H7 (cell line): ENCODE results near the gene CALCOCO1. TPM values are rescaled to one million over a fixed set of nuclear protein-coding genes. Genes with fewer than 3 reads are reported as not detected.
"Not testable (repeated sequence)": the region's sequence is repeated elsewhere in the genome, so short reads cannot be mapped to it uniquely, and the experiment has no call there.

Experiments used
- DNase-seq: peaks from one replicate; pipeline ENCODE4 v3.0.0; 2012
- H3K27me3 ChIP-seq: 2 replicates; pipeline ENCODE4 v1.6.0; 2011; ENCODE audit warnings: mild to moderate bottlenecking, low read length; ENCODE audit not compliant: control insufficient read depth, insufficient read depth
- H3K36me3 ChIP-seq: replicated peaks from 2 replicates; pipeline ENCODE4 v1.5.1; 2011; ENCODE audit warnings: low read length; ENCODE audit not compliant: control insufficient read depth, insufficient read depth
- H3K4me3 ChIP-seq: 2 replicates; pipeline ENCODE4 v1.5.1; 2011; ENCODE audit warnings: low read depth, mild to moderate bottlenecking, control low read depth, low read length, moderate library complexity; ENCODE audit not compliant: insufficient read depth
- total RNA-seq: library from RNA; depleted of rRNA; stranded (reverse); fragments of >200 nt; shearing (Covaris generic); gene quantifications from 2 replicates; pipeline ENCODE4 v1.2.3, GENCODE V29; 2014

CALCOCO1 gene
- total RNA-seq, 1 experiment from 2014 or later, result 17.3 TPM

DNA sequence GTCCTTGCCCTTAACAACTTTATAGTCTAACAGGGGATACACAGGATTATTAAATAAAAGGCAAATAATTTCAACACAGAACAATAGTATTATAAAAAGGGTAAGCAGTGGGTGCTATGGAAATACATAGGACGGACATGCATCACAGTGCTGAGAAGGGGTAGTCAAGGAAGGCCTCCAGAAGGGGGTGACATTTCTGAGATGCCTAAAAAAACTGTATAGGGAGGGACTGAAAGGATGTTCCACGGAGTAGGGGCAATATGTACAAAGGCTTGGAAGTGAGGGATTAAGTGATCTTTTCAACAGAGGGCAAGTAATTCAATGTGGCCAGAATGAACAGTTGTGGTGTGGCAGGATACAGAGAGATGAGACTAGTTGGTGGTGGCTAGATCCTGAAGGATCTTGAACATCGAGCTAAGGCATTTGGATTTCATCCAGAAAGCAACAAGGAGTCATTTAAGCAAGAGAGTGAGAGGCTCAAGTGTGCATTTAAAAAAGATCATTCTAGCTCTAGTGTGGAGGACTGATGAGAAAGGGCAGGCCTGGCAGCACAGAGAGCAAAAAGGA, 42.5 kb downstream of the CALCOCO1 start:
- no peak for DNase-seq
- no peaks in the 10 kb centered on the region; the same call in 1 of the 2 replicates for H3K27me3 ChIP-seq
- no peaks in the 10 kb centered on the region for H3K36me3 ChIP-seq
- no peak overlapping the region for H3K4me3 ChIP-seq

DNA sequence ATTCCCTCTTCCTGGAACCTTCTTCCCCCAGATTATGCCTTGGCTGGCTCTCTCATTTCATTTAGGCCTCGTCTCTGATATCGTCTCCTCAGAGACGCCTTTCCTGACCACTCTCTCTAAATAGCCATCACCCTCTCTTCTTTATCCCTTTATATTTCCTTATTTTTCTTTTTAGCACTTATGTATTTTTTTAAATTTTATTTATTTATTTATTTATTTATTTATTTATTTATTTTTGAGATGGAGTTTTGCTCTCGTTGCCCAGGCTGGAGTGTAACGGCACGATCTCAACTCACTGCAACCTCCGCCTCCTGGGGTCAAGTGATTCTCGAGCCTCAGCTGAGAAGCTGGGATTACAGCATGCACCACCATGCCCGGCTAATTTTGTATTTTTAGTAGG, 43.3 kb downstream of the CALCOCO1 start:
- Histone ChIP-seq H3K36me3 (no peaks in the 10 kb centered on the region), H3K27me3 (no peaks in the 10 kb centered on the region; the same call in 1 of the 2 replicates), H3K4me3 (no peak overlapping the region)
- no peak for DNase-seq

DNA sequence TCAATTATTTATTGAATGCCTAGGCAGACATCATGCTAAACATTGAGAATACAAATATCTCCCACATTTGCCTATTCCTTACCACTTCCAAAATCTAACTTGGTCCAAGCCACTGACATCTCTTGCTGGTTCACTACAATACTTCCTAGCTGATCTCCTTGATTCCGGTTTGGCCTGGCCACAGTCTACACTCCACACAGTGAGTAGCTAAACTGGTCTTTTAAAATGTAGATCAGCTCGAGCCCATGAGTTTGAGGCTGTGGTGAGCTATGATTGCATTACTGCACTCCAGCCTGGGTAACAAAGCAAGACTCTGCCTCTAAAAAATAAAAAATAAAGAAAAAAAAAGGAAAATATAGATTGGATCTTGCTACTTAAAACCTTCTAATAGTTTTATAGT, 43.8 kb downstream of the CALCOCO1 start:
- Histone ChIP-seq H3K27me3 (no peaks in the 10 kb centered on the region; the same call in 1 of the 2 replicates), H3K36me3 (no peaks in the 10 kb centered on the region), H3K4me3 (no peak overlapping the region)
- no peak for DNase-seq

DNA sequence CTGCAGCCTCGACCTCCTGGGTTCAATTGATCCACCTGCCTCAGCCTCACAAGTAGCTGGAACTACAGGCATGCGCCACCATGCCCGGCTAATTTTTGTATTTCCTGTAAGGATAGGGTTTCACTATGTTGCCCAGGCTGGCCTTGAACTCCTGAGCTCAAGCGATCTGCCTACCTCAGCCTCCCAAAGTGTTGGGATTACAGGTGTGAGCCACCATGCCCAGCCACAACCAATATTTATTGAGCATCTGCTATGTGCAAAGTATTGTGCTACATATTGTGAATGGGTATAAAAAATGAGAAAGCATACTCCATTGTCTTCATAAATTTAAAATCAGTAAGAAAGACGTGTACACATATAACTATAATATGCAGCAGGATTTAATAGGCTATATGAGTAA, 47.2 kb downstream of the CALCOCO1 start:
- DNase-seq, H3K36me3 ChIP-seq, H3K4me3 ChIP-seq, H3K27me3 ChIP-seq: not testable (repeated sequence)

- Histone ChIP-seq H3K36me3 (peaks cover 5% of the 10 kb centered on the region), H3K4me3 (peak overlapping the region; percentile 87), H3K27me3 (no peaks in the 10 kb centered on the region)
- DNase-seq, result no peak
These were observed 49.5 kb downstream of the CALCOCO1 start for GRCh38 chr12:53677800-53678148.

DNA sequence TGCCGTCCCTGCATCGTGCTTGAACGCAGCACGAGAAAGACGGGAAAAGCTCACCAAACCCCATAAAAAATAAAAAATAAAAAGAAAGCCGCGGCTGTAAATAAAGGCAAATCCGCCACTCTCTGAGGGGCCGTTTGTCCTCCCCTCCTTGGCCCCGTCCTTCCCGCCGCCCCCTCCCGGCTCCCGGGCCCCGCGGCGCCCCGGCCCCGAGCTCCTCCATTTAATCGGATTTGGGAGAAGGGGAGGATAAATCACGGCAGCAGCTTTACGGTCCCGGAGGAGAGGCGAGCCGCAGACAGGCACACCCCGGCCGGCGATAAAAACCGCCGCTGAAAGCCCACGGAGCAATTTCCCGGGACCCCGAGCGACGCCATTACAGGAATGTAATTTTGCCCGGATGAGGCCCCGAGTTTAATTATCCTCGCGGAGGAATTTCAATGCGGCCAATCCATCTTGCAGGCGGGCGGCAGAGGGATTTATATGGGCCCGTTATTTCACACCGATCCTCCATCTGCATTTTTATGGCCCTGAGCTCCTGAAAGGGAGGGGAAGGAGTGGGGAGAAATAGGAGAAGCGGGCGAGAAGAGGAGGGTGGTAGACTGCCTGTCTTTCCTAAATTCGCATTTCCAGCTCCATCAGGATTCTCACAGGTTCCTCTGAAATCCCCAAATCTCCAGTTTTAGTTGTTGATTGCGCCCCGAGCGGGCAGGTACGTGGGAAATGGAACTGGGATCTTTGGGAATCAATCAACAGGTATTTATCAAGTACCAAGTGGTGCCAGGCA, 50.0 kb downstream of the CALCOCO1 start:
- no peaks in the 10 kb centered on the region for H3K27me3 ChIP-seq
- peak overlapping the region; percentile 87 for H3K4me3 ChIP-seq
- DNase-seq, result peak; percentile 73
- H3K36me3 ChIP-seq, result peaks cover 9% of the 10 kb centered on the region

DNA sequence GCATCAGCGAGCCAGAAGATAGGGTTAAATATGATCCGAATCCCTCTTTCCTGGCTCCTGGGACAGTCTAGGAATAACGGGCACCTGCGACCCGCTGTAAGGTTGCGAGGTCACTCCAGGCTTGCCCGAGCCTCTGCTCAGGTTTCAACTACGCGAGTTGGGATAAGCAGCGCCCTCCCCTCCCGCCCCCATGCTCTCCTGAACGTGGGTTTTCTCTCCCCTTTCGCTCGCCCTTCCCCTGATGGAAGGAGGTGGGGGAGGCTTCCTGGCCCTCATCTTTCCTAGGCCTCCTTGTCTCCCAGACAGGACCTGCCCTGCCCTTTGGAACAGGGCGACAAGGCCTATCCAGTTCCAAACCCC, 50.6 kb downstream of the CALCOCO1 start:
- H3K4me3 ChIP-seq, result peak overlapping the region; percentile 87
- no peaks in the 10 kb centered on the region for H3K27me3 ChIP-seq
- H3K36me3 ChIP-seq, result peaks cover 11% of the 10 kb centered on the region
- peak; percentile 73 for DNase-seq

GRCh38 chr12:53675701-53676607, 51.3 kb downstream of the CALCOCO1 start, which contains the start of gene ATP5MC2:
ATP5MC2 (minus strand) TSS chr12:53676083; CDS start chr12:53672614, 3,469 bp downstream.
- Histone ChIP-seq H3K27me3 (no peaks in the 10 kb centered on the region), H3K4me3 (peak within 1 kb of the TSS; percentile 87), H3K36me3 (peaks cover 16% of the 10 kb centered on the region)
- peak; percentile 94 for DNase-seq

DNA sequence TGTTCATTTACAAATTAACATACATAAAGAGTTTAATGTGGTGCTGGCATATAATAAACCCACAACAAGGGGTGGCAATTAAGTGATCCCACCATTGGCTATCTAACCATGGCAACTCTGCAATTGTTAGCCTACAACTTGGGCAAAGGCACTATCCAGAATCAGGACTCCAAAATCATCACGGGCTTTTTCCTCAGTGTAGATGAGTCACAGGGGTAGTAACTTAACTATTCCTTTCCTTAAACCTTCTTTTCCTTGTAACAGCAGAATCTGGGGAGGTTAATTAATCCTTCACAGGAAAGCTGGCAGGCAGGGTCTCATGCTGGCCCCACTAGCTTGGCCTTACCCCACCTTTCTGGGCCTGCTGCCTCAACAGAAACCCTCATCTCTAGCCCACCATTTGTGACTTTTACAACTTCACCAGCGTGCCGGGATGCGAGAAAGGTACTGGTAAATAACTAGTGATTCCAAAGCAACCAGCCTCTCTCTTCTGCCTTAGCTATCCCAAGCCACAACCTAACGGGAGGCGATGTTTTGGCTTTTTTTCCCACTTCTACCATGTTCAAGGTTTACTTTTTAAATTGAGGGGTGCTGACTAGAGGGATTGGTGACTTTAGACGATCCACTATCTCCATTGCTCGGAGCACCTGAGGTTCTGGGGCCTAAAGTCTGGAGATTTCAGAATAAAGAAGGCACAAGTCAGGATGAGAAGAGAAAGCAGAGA, 52.1 kb downstream of the CALCOCO1 start:
- Histone ChIP-seq H3K36me3 (peaks cover 20% of the 10 kb centered on the region), H3K4me3 (peak overlapping the region; percentile 87), H3K27me3 (no peaks in the 10 kb centered on the region)
- DNase-seq, result no peak

DNA sequence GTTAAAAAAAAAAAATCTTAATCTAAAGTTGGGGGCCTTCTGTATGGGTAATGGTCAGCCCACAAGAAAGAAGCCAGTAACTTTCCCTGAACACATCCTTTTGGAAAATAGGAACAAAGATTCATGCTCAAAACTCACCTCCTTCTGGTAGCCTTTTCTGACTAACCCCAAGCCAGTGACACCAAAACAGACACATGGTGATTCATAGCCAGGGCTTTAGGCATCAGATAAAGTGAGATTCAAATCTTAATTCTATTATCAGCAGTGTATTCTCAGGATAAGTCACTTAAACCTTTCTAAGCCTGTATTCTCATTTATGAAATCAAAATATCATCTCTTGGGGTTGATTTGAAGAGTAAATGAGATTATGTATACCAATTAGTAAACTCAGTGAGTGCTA, 56.3 kb downstream of the CALCOCO1 start:
- DNase-seq, result no peak
- no peak overlapping the region for H3K4me3 ChIP-seq
- H3K27me3 ChIP-seq, result no peaks in the 10 kb centered on the region
- H3K36me3 ChIP-seq, result peaks cover 42% of the 10 kb centered on the region

DNA sequence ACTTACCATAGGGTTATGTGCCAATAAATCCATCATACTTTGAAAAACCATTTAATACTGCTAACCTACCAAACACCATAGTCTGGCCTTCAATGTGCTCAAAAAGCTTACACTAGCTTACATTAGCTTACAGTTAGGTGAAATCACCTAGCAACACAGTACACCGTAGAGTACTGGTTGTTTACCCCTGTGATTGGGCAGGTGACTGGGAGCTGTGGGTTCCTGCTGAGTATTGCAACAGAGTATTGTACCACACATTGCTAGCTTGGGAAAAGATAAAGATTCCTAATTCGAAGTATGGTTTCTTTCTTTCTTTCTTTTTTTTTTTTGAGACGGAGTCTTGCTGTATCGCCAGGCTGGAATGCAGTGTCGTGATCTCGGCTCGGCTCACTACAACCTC, 56.9 kb downstream of the CALCOCO1 start:
- no peaks in the 10 kb centered on the region for H3K27me3 ChIP-seq
- no peak for DNase-seq
- H3K4me3 ChIP-seq, result no peak overlapping the region
- H3K36me3 ChIP-seq, result peaks cover 46% of the 10 kb centered on the region

DNA sequence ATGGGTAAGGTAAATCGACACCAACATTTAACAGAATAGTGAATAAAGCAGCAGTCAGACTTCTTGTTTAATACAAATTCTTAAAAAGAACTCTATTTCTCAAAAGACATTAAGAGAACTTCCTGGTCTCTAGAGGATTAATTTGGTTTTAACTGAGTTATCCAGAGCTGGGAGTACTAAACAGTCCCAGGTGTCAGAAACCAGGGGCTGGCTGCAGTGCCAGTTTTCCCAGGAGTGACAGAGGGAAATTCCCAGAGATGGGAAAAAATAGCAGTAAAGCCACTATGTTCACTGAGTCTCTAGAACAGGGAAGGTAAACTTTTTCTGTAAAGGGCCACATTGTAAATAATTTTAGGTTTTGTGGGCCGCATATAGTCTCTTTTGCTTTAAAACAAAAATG, 60.2 kb downstream of the CALCOCO1 start:
- no peak overlapping the region for H3K4me3 ChIP-seq
- peaks cover 41% of the 10 kb centered on the region for H3K36me3 ChIP-seq
- no peaks in the 10 kb centered on the region for H3K27me3 ChIP-seq
- DNase-seq, result no peak

GRCh38 chr12:53664936-53665335, 62.3 kb downstream of the CALCOCO1 start:
- H3K27me3 ChIP-seq, result no peaks in the 10 kb centered on the region
- H3K36me3 ChIP-seq, result peaks cover 27% of the 10 kb centered on the region
- no peak overlapping the region for H3K4me3 ChIP-seq
- DNase-seq, result no peak

DNA sequence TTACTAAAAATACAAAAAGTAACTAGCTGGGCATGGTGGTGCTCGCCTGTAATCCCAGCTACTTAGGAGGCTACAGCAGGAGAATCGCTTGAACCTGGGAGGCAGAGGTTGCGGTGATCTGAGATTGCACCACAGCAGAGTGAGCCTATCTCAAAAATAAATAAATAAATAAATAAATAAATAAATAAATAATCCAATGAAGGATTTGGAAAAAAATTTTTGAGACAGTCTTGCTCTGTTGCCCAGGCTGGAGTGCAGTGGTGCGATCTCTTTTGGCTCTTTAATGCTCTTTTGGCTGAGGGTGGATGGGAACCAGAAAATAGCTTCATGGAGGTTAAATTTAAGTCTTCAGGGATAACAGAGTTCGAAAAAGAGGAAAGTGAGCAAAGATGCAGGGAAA, 63.1 kb downstream of the CALCOCO1 start:
- DNase-seq, result no peak
- Histone ChIP-seq H3K4me3 (no peak overlapping the region), H3K27me3 (no peaks in the 10 kb centered on the region), H3K36me3 (peaks cover 21% of the 10 kb centered on the region)
